Caco-2 (cell line): ENCODE measurements around the gene MEGF8. TPM values are rescaled to one million over a fixed set of nuclear protein-coding genes. Genes with fewer than 3 reads are reported as not detected.

Experiments
- BruUV-seq: library from RNA; stranded (reverse); fragments of 400-500 nt; replicated peaks from 2 replicates; lab custom pipeline; 2021; lab: Mats Ljungman, UMichigan
- CTCF ChIA-PET: fragments of 300-600 bp; sonication (Branson Sonifier 250); formaldehyde crosslinking; loops from one replicate; lab custom pipeline; 2022; ENCODE audit warnings: antibody characterized with exemption; lab: Charles Lee
- POLR2A ChIA-PET: fragments of 300-600 bp; sonication (Branson Sonifier 250); formaldehyde crosslinking; loops from one replicate; lab custom pipeline; 2022; ENCODE audit warnings: antibody characterized with exemption; lab: Charles Lee
- DNase-seq, 2 experiments: peaks; one replicate each; pipeline versions ENCODE4 v3.0.0 to v3.0.0-alpha.2; 2020 to 2022
- H3K27me3 ChIP-seq: replicated peaks from 2 replicates; pipeline ENCODE4 v1.6.0; 2011; ENCODE audit warnings: low read length; ENCODE audit not compliant: control insufficient read depth, insufficient read depth
- H3K36me3 ChIP-seq: 2 replicates; pipeline ENCODE4 v1.5.1; 2011; ENCODE audit warnings: low read length; ENCODE audit not compliant: control insufficient read depth, insufficient read depth
- H3K4me1 ChIP-seq: fragments of 250-450 bp; sonication (Bioruptor Pico); 2 replicates; pipeline ENCODE4 v1.5.1; 2020; ENCODE audit warnings: mild to moderate bottlenecking
- H3K4me3 ChIP-seq: 2 replicates; pipeline ENCODE4 v1.5.1; 2011; ENCODE audit warnings: low read depth, mild to moderate bottlenecking, control low read depth, low read length
- H3K9me3 ChIP-seq: fragments of 250-450 bp; sonication (Bioruptor Pico); 2 replicates; pipeline ENCODE4 v1.5.1; 2020; ENCODE audit warnings: mild to moderate bottlenecking, moderate library complexity
- H3K27ac Mint-ChIP-seq: one replicate; pipeline ENCODE4 v1.8.0; 2022; ENCODE audit warnings: mixed read lengths; ENCODE audit not compliant: unreplicated experiment
- H3K27me3 Mint-ChIP-seq: one replicate; pipeline ENCODE4 v1.8.0; 2022; ENCODE audit warnings: mixed read lengths; ENCODE audit not compliant: insufficient read depth, unreplicated experiment
- H3K36me3 Mint-ChIP-seq: one replicate; pipeline ENCODE4 v1.8.0; 2022; ENCODE audit warnings: mild to moderate bottlenecking, mixed read lengths; ENCODE audit not compliant: insufficient read depth, unreplicated experiment
- H3K4me1 Mint-ChIP-seq: one replicate; pipeline ENCODE4 v1.8.0; 2022; ENCODE audit warnings: low read depth, mixed read lengths; ENCODE audit not compliant: unreplicated experiment
- H3K4me3 Mint-ChIP-seq: one replicate; pipeline ENCODE4 v1.8.0; 2022; ENCODE audit warnings: mild to moderate bottlenecking, moderate library complexity, mixed read lengths; ENCODE audit not compliant: unreplicated experiment
- H3K9me3 Mint-ChIP-seq: one replicate; pipeline ENCODE4 v1.8.0; 2022; ENCODE audit warnings: mixed read lengths; ENCODE audit not compliant: unreplicated experiment
- CTCF ChIP-seq, 2 experiments: fragments of 200-600 bp in 1 of 2; IDR thresholded peaks; 1 replicate in 1 of 2; 2 replicates in 1 of 2; pipeline versions ENCODE4 v1.5.1 to v1.8.0; 2011 to 2022; ENCODE audit warnings: antibody characterized with exemption in 1 of 2, control low read depth in 1 of 2, inconsistent platforms in 1 of 2, low read depth in 1 of 2, low read length in 1 of 2, mild to moderate bottlenecking in 1 of 2, moderate library complexity in 1 of 2; ENCODE audit not compliant: insufficient read depth in 1 of 2, severe bottlenecking in 1 of 2, unreplicated experiment in 1 of 2
- intact Hi-C: fragments of 100-400 bp; cut with micrococcal nuclease; formaldehyde crosslinking; loops from one replicate; pipeline ENCODE4 v1.10.0; 2022; ENCODE audit not compliant: unreplicated experiment
- total RNA-seq: library from RNA; stranded (reverse); gene quantifications from 2 replicates; pipeline ENCODE4 v1.2.3, GENCODE V29; 2022

Gene MEGF8
- total RNA-seq, 1 experiment from 2014 or later, result 17.9 TPM

GRCh38 chr19:42345191-42345812 is 19.9 kb downstream of the MEGF8 start:
- ChIA-PET POLR2A (no interaction called here), CTCF (no interaction called here)
- BruUV-seq, result no TSS peak
- H3K36me3 ChIP-seq, result peaks cover 1% of the 10 kb centered on the region
- H3K4me1 Mint-ChIP-seq, result no peaks in the 10 kb centered on the region
- no peak overlapping the region for H3K4me3 ChIP-seq
- no peaks in the 10 kb centered on the region for H3K27me3 Mint-ChIP-seq
- no peak overlapping the region for H3K27ac Mint-ChIP-seq
- no peaks in the 10 kb centered on the region for H3K27me3 ChIP-seq
- no peak for DNase-seq
- intact Hi-C loops, result no loop called here
- TF ChIP-seq CTCF (IDR thresholded peaks at IDR 0.05; ENCODE audit: insufficient read depth in 1 of 2, low read depth in 1 of 2, low read length in 1 of 2, severe bottlenecking in 1 of 2, unreplicated experiment in 1 of 2), result no peak
- H3K9me3 Mint-ChIP-seq, result no peaks in the 10 kb centered on the region
- H3K9me3 ChIP-seq, result no peaks in the 10 kb centered on the region
- no peaks in the 10 kb centered on the region for H3K4me1 ChIP-seq
- no peak overlapping the region for H3K4me3 Mint-ChIP-seq
- peaks cover 14% of the 10 kb centered on the region for H3K36me3 Mint-ChIP-seq

- CTCF ChIA-PET, result no interaction called here
- Histone ChIP-seq H3K9me3 (no peaks in the 10 kb centered on the region), H3K4me1 (no peaks in the 10 kb centered on the region), H3K4me3 (no peak overlapping the region), H3K27me3 (no peaks in the 10 kb centered on the region), H3K36me3 (no peaks in the 10 kb centered on the region; the same call in none of the 2 replicates)
- no peak for TF ChIP-seq CTCF (IDR thresholded peaks at IDR 0.05; ENCODE audit: insufficient read depth in 1 of 2, low read depth in 1 of 2, low read length in 1 of 2, severe bottlenecking in 1 of 2, unreplicated experiment in 1 of 2)
- Mint-ChIP-seq H3K27ac (no peak overlapping the region), H3K4me3 (no peak overlapping the region), H3K27me3 (no peaks in the 10 kb centered on the region), H3K9me3 (no peaks in the 10 kb centered on the region), H3K36me3 (peaks cover 14% of the 10 kb centered on the region), H3K4me1 (no peaks in the 10 kb centered on the region)
- no peak for DNase-seq
- intact Hi-C loops, result no loop called here
- POLR2A ChIA-PET, result no interaction called here
- BruUV-seq, result no TSS peak
These were observed 22.8 kb downstream of the MEGF8 start for GRCh38 chr19:42348211-42348610.

GRCh38 chr19:42349378-42350107 is 24.1 kb downstream of the MEGF8 start:
- Mint-ChIP-seq H3K4me1 (no peaks in the 10 kb centered on the region), H3K27ac (no peak overlapping the region), H3K27me3 (no peaks in the 10 kb centered on the region), H3K4me3 (no peak overlapping the region), H3K36me3 (peaks cover 12% of the 10 kb centered on the region), H3K9me3 (no peaks in the 10 kb centered on the region)
- Histone ChIP-seq H3K36me3 (no peaks in the 10 kb centered on the region; the same call in none of the 2 replicates), H3K27me3 (no peaks in the 10 kb centered on the region), H3K4me1 (no peaks in the 10 kb centered on the region), H3K4me3 (no peak overlapping the region), H3K9me3 (no peaks in the 10 kb centered on the region)
- no peak for TF ChIP-seq CTCF (IDR thresholded peaks at IDR 0.05; ENCODE audit: insufficient read depth in 1 of 2, low read depth in 1 of 2, low read length in 1 of 2, severe bottlenecking in 1 of 2, unreplicated experiment in 1 of 2)
- intact Hi-C loops, result no loop called here
- no TSS peak for BruUV-seq
- ChIA-PET CTCF (no interaction called here), POLR2A (no interaction called here)
- no peak for DNase-seq
